NCI-H2196 treated with DMSO at 0.1 percent for 48 hours (cell line): ENCODE results near the gene HCK.
A peak's percentile ranks its signal among the peaks of the same experiment; 100 is the strongest.
"Not testable (repeated sequence)": the region's sequence is repeated elsewhere in the genome, so short reads cannot be mapped to it uniquely, and the experiment has no call there.

ENCODE experiments used
- DNase-seq: peaks from one replicate; lab custom pipeline; 2025; ENCODE audit not compliant: unreplicated experiment; lab: John Stamatoyannopoulos, UW

HCK gene

GRCh38 chr20:32028647-32029372 is 23.2 kb upstream of the HCK start:
- peak; percentile 7 for DNase-seq

GRCh38 chr20:32029561-32029960 is 22.5 kb upstream of the HCK start:
- DNase-seq = no peak

GRCh38 chr20:32031007-32031958 is 20.8 kb upstream of the HCK start:
- DNase-seq = peak; percentile 75

- DNase-seq = no peak
These were observed 18.7 kb upstream of the HCK start for GRCh38 chr20:32033316-32033715.

- DNase-seq = not testable (repeated sequence)
These were observed 18.3 kb upstream of the HCK start for GRCh38 chr20:32033721-32034120.

GRCh38 chr20:32034581-32035425 is 17.2 kb upstream of the HCK start:
- DNase-seq = no peak

- DNase-seq = no peak
These were observed 16.6 kb upstream of the HCK start for GRCh38 chr20:32035426-32035779.

- DNase-seq = no peak
These were observed 15.8 kb upstream of the HCK start for GRCh38 chr20:32036252-32036651.

- DNase-seq = no peak
These were observed 15.1 kb upstream of the HCK start for GRCh38 chr20:32036716-32037485.

- DNase-seq = no peak
These were observed 14.1 kb upstream of the HCK start for GRCh38 chr20:32037929-32038328.

- no peak for DNase-seq
These were observed 11.7 kb upstream of the HCK start for GRCh38 chr20:32040142-32040953.

- DNase-seq = no peak
These were observed 6.0 kb upstream of the HCK start for GRCh38 chr20:32045999-32046398.

GRCh38 chr20:32050324-32050841 is 1.7 kb upstream of the HCK start:
- DNase-seq = no peak

GRCh38 chr20:32050851-32051556 is 1.0 kb upstream of the HCK start:
- no peak for DNase-seq

GRCh38 chr20:32051720-32052089 is 337 bp upstream of the HCK start:
- no peak for DNase-seq

- DNase-seq = no peak
These were observed 828 bp downstream of the HCK start for GRCh38 chr20:32052778-32053362.

GRCh38 chr20:32053648-32054047 is 1.6 kb downstream of the HCK start:
- no peak for DNase-seq

- no peak for DNase-seq
These were observed 4.9 kb downstream of the HCK start for GRCh38 chr20:32056708-32057483.
